GM12874 (cell line): Measurements from ENCODE around the gene CLNK.

ENCODE experiments used
- TF ChIP-seq, protein P1 (sequence below): IDR thresholded peaks from 2 replicates; pipeline ENCODE4 v1.5.1; 2011; ENCODE audit warnings: low read depth, mild to moderate bottlenecking, control low read depth, low read length, moderate library complexity; ENCODE audit not compliant: insufficient read depth

CLNK gene

DNA sequence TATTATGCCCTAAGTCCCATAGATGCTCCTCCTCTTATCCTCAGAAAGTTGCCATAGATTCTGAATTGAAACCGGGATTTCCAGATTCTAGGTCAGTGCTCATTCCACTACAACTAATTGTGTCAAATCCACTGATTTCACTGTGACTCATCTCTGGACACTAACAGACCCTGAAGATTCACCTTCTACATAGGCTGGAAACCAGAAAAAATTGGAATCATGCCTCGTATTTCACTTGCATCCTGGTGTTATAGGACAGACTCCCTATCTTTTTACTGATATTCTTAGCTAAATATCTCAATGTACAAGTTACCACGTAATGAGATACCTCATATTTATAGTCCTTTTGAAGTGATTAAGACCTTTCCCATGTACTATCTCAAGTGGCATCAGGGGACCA lies 36.7 kb downstream of the CLNK start:
- TF ChIP-seq, protein P1, sequence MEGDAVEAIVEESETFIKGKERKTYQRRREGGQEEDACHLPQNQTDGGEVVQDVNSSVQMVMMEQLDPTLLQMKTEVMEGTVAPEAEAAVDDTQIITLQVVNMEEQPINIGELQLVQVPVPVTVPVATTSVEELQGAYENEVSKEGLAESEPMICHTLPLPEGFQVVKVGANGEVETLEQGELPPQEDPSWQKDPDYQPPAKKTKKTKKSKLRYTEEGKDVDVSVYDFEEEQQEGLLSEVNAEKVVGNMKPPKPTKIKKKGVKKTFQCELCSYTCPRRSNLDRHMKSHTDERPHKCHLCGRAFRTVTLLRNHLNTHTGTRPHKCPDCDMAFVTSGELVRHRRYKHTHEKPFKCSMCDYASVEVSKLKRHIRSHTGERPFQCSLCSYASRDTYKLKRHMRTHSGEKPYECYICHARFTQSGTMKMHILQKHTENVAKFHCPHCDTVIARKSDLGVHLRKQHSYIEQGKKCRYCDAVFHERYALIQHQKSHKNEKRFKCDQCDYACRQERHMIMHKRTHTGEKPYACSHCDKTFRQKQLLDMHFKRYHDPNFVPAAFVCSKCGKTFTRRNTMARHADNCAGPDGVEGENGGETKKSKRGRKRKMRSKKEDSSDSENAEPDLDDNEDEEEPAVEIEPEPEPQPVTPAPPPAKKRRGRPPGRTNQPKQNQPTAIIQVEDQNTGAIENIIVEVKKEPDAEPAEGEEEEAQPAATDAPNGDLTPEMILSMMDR = no peak

GRCh38 chr4:10643600-10644425 lies 40.8 kb downstream of the CLNK start:
- TF ChIP-seq, protein P1 = no peak

DNA sequence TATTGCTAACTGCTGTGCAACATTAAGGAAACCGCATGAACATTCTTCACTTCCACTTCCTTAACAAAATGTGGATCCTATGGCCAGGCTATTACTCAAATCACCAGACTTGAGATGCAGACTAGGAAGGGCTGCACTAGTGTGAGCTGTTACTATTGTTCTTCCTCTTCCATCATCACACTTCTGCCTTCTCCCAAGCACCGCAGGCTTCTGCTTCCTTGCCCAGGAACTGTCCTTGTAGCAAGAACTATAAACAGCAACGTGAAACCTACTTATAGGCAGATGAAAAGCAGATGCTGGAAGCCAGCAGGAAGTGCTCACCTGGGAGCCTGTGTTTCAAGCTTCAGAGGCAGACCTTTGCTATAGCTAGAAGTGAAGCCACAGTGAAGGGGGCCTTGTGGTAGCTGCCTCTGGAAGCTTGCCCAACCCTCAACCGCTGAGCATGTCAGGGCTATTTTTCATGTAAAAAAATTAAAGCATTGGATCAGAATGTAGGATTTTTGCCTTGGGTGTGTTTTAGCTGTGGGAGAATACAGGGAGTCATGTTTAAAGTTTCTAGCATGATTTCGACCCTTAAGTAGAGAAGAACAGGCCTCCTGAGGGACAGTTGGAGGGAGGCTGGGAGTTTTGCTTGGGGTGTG lies 43.9 kb downstream of the CLNK start:
- TF ChIP-seq, protein P1 = no peak

DNA sequence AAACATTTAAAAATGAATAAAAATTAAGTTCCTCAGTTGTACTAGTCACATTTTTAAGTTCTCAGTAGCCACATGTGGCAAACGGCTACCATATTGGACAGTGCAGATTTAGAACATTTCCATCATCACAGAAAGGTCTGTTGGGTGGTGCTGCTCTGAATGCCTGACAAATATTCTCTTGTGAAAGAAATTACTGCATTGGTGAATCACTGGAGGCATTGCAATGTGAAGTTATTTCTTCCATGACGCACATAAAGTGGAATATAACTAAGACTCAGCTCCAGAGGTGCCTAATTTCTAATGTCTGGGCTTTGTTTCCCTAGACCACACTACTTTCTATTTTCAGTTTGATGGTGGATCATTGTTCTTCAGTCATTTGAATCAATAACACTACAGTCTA lies 44.9 kb downstream of the CLNK start:
- TF ChIP-seq, protein P1 = no peak

- TF ChIP-seq, protein P1 = no peak
Measured at GRCh38 chr4:10639100-10639499, 45.5 kb downstream of the CLNK start.

GRCh38 chr4:10635091-10635490 lies 49.5 kb downstream of the CLNK start:
- TF ChIP-seq, protein P1 = no peak

- TF ChIP-seq, protein P1 = no peak
Measured at GRCh38 chr4:10629394-10629793, 55.2 kb downstream of the CLNK start.
